Embryonic facial prominence (tissue), 1 donor: ENCODE measurements around the gene GNPTG.

Experiments used
- DNase-seq: peaks from one replicate; pipeline ENCODE4 v3.0.0-alpha.2; 2016; ENCODE audit errors: extremely low spot score

Gene GNPTG

GRCh38 chr16:1394367-1394951, 42.7 kb downstream of the GNPTG start:
- DNase-seq, result no peak

- no peak for DNase-seq
Observed at GRCh38 chr16:1395444-1396031, 43.8 kb downstream of the GNPTG start.

- no peak for DNase-seq
Observed at GRCh38 chr16:1397779-1398178, 46.0 kb downstream of the GNPTG start.

- DNase-seq, result no peak
Observed at GRCh38 chr16:1398351-1398750, 46.6 kb downstream of the GNPTG start.

- no peak for DNase-seq
Observed at GRCh38 chr16:1398826-1399581, 47.3 kb downstream of the GNPTG start.

- DNase-seq, result no peak
Observed at GRCh38 chr16:1401061-1401757, 49.5 kb downstream of the GNPTG start.

- no peak for DNase-seq
Observed at GRCh38 chr16:1401758-1402154, 50.0 kb downstream of the GNPTG start.

- DNase-seq, result no peak
Observed at GRCh38 chr16:1403036-1403435, 51.3 kb downstream of the GNPTG start.

- DNase-seq, result no peak
Observed at GRCh38 chr16:1403733-1404132, 52.0 kb downstream of the GNPTG start.

GRCh38 chr16:1407753-1408152, 56.0 kb downstream of the GNPTG start:
- DNase-seq, result no peak

GRCh38 chr16:1408171-1408837, 56.6 kb downstream of the GNPTG start:
- peak; percentile 62 for DNase-seq

- no peak for DNase-seq
Observed at GRCh38 chr16:1412847-1413246, 61.1 kb downstream of the GNPTG start.
